ENCODE data around the gene ECE1.

ECE1 gene

GRCh38 chr1:21277180-21277579, 13.1 kb downstream of the ECE1 start:
- H3K4me3 ChIP-seq (replicated peaks; ENCODE audit: low read depth, low read length), result no peak overlapping the region
- no peak for TF ChIP-seq CTCF (IDR thresholded peaks at IDR 0.05; ENCODE audit: insufficient read depth, low read length, poor library complexity, severe bottlenecking)
- no peak for DNase-seq (ENCODE audit: extremely low read depth, insufficient read length)

GRCh38 chr1:21272540-21272939, 17.7 kb downstream of the ECE1 start:
- Histone ChIP-seq H3K36me3 (ENCODE audit: control insufficient read depth, insufficient read depth, low read length) (peaks cover 17% of the 10 kb centered on the region), H3K27me3 (replicated peaks; ENCODE audit: control insufficient read depth, insufficient read depth, low read length) (no peaks in the 10 kb centered on the region), H3K4me3 (replicated peaks; ENCODE audit: low read depth, low read length) (no peak overlapping the region)
- no peak for DNase-seq (ENCODE audit: extremely low read depth, insufficient read length)
- no peak for TF ChIP-seq CTCF (IDR thresholded peaks at IDR 0.05; ENCODE audit: insufficient read depth, low read length, poor library complexity, severe bottlenecking)

More at GRCh38 chr1:21277180-21277579, 13.1 kb downstream of the ECE1 start:
- H3K36me3 ChIP-seq (ENCODE audit: control insufficient read depth, insufficient read depth, low read length), result peaks cover 6% of the 10 kb centered on the region
- no peaks in the 10 kb centered on the region for H3K27me3 ChIP-seq (replicated peaks; ENCODE audit: control insufficient read depth, insufficient read depth, low read length)

- TF ChIP-seq CTCF (IDR thresholded peaks at IDR 0.05; ENCODE audit: insufficient read depth, low read length, poor library complexity, severe bottlenecking), result no peak
- no peak overlapping the region for H3K4me3 ChIP-seq (replicated peaks; ENCODE audit: low read depth, low read length)
- peaks cover 17% of the 10 kb centered on the region for H3K36me3 ChIP-seq (ENCODE audit: control insufficient read depth, insufficient read depth, low read length)
- no peak for DNase-seq (ENCODE audit: extremely low read depth, insufficient read length)
- H3K27me3 ChIP-seq (replicated peaks; ENCODE audit: control insufficient read depth, insufficient read depth, low read length), result no peaks in the 10 kb centered on the region
These were observed 18.7 kb downstream of the ECE1 start for GRCh38 chr1:21271550-21271949.

GRCh38 chr1:21270086-21270689, 20.1 kb downstream of the ECE1 start:
- peak; percentile 39 for DNase-seq (ENCODE audit: extremely low read depth, insufficient read length)
- H3K27me3 ChIP-seq (replicated peaks; ENCODE audit: control insufficient read depth, insufficient read depth, low read length), result no peaks in the 10 kb centered on the region
- TF ChIP-seq CTCF (IDR thresholded peaks at IDR 0.05; ENCODE audit: insufficient read depth, low read length, poor library complexity, severe bottlenecking), result peak; percentile 99
- peaks cover 19% of the 10 kb centered on the region for H3K36me3 ChIP-seq (ENCODE audit: control insufficient read depth, insufficient read depth, low read length)
- no peak overlapping the region for H3K4me3 ChIP-seq (replicated peaks; ENCODE audit: low read depth, low read length)

GRCh38 chr1:21269461-21270085, 20.7 kb downstream of the ECE1 start:
- Histone ChIP-seq H3K36me3 (ENCODE audit: control insufficient read depth, insufficient read depth, low read length) (peaks cover 19% of the 10 kb centered on the region), H3K4me3 (replicated peaks; ENCODE audit: low read depth, low read length) (no peak overlapping the region), H3K27me3 (replicated peaks; ENCODE audit: control insufficient read depth, insufficient read depth, low read length) (no peaks in the 10 kb centered on the region)
- DNase-seq (ENCODE audit: extremely low read depth, insufficient read length), result no peak
- TF ChIP-seq CTCF (IDR thresholded peaks at IDR 0.05; ENCODE audit: insufficient read depth, low read length, poor library complexity, severe bottlenecking), result no peak
